HCT116 (cell line): ENCODE data around the gene RUNX1. TPM values are rescaled to one million over a fixed set of nuclear protein-coding genes. Genes with fewer than 3 reads are reported as not detected.

Experiments
- ATAC-seq: fragments of 200-7000 bp; cut with Tn5 transposase; 2 replicates; pipeline ENCODE4 v1.9.1; 2020; ENCODE audit warnings: mild to moderate bottlenecking, moderate library complexity
- BruUV-seq: library from RNA; stranded (reverse); fragments of 400-500 nt; replicated peaks from 2 replicates; lab custom pipeline; 2021; lab: Mats Ljungman, UMichigan
- CTCF ChIA-PET: fragments of 300-600 bp; sonication (Branson Sonifier 250); formaldehyde crosslinking; loops from one replicate; lab custom pipeline; 2021; ENCODE audit warnings: antibody characterized with exemption; lab: Charles Lee
- POLR2A ChIA-PET: fragments of 300-600, 350-600 bp; sonication (Branson Sonifier 250); formaldehyde crosslinking; loops from one replicate; lab custom pipeline; 2021; ENCODE audit warnings: antibody characterized with exemption; lab: Charles Lee
- RAD21 ChIA-PET, 2 experiments: fragments of 300-600 bp; sonication (Branson Sonifier 250); formaldehyde crosslinking; loops; one replicate each; lab custom pipeline; 2023; ENCODE audit warnings: low total read pairs in 2 of 2; ENCODE audit not compliant: uncharacterized antibody in 2 of 2, unreplicated experiment in 2 of 2, low non-redundant PET in 1 of 2; lab: Charles Lee
- DNase-seq: peaks from one replicate; pipeline ENCODE4 v3.0.0-alpha.2; 2010; ENCODE audit warnings: low read depth, low spot score
- H2AFZ ChIP-seq: fragments of 200-600 bp; shearing (Covaris generic), sonication (generic); 2 replicates; pipeline ENCODE4 v1.6.1; 2017; ENCODE audit warnings: low read depth, mixed run types, mixed read lengths, antibody characterized with exemption, low read length; ENCODE audit not compliant: poor library complexity, severe bottlenecking
- H3K27ac ChIP-seq: 2 replicates; pipeline ENCODE4 v1.5.1; 2012; ENCODE audit warnings: low read depth, low read length
- H3K27me3 ChIP-seq: fragments of 200-600 bp; sonication (generic); 2 replicates; pipeline ENCODE4 v1.6.1; 2016; ENCODE audit warnings: mixed run types, low read length, mixed read lengths; ENCODE audit not compliant: insufficient read depth
- H3K36me3 ChIP-seq, 2 experiments: fragments of 200-500 bp in 1 of 2; fragments of 200-600 bp in 1 of 2; sonication (Bioruptor generic) in 1 of 2; sonication (generic) in 1 of 2; 2 replicates each; pipeline versions ENCODE4 v1.5.1 to v1.6.1; 2014 to 2016; ENCODE audit warnings: low read length in 2 of 2, inconsistent platforms in 1 of 2, mixed read lengths in 1 of 2, mixed run types in 1 of 2; ENCODE audit not compliant: insufficient read depth in 2 of 2, control insufficient read depth in 1 of 2
- H3K4me1 ChIP-seq, 2 experiments: fragments of 200-600 bp in 1 of 2; sonication (generic) in 1 of 2; 2 replicates each; pipeline versions ENCODE4 v1.5.1 to v1.6.1; 2012 to 2017; ENCODE audit warnings: low read length in 2 of 2, inconsistent platforms in 1 of 2, mild to moderate bottlenecking in 1 of 2, mixed read lengths in 1 of 2, mixed run types in 1 of 2, moderate library complexity in 1 of 2; ENCODE audit not compliant: insufficient read depth in 2 of 2, control insufficient read depth in 1 of 2
- H3K4me2 ChIP-seq: fragments of 200-600 bp; sonication (generic); 2 replicates; pipeline ENCODE4 v1.6.1; 2017; ENCODE audit warnings: mixed run types, low read length, mixed read lengths
- H3K4me3 ChIP-seq, 2 experiments: fragments of 200-600 bp in 1 of 2; sonication (generic) in 1 of 2; replicated peaks in 1 of 2; 2 replicates each; pipeline ENCODE4 v1.5.1; 2011 to 2016; ENCODE audit warnings: low read length in 2 of 2, control low read depth in 1 of 2, low read depth in 1 of 2, mild to moderate bottlenecking in 1 of 2, mixed read lengths in 1 of 2, mixed run types in 1 of 2
- H3K79me2 ChIP-seq: fragments of 200-600 bp; sonication (generic); 2 replicates; pipeline ENCODE4 v1.6.1; 2017; ENCODE audit warnings: mild to moderate bottlenecking, mixed run types, low read length, moderate library complexity, mixed read lengths; ENCODE audit not compliant: insufficient read depth
- H3K9ac ChIP-seq: fragments of 200-600 bp; sonication (generic); 2 replicates; pipeline ENCODE4 v1.6.1; 2016; ENCODE audit warnings: low read length, mixed read lengths
- H3K9me2 ChIP-seq: fragments of 200-600 bp; sonication (generic), shearing (Covaris generic); 2 replicates; pipeline ENCODE4 v1.6.1; 2017; ENCODE audit warnings: mixed run types, mild to moderate bottlenecking, moderate library complexity; ENCODE audit not compliant: insufficient read depth
- H3K9me3 ChIP-seq, 2 experiments: fragments of 200-500 bp in 1 of 2; fragments of 200-600 bp in 1 of 2; sonication (Bioruptor generic) in 1 of 2; sonication (generic) in 1 of 2; 2 replicates each; pipeline ENCODE4 v1.6.1; 2014 to 2017; ENCODE audit warnings: low read length in 2 of 2, mixed read lengths in 2 of 2, inconsistent platforms in 1 of 2, low read depth in 1 of 2, mild to moderate bottlenecking in 1 of 2, mixed run types in 1 of 2, moderate library complexity in 1 of 2; ENCODE audit not compliant: control insufficient read depth in 1 of 2, insufficient read depth in 1 of 2
- H4K20me1 ChIP-seq: fragments of 200-600 bp; sonication (generic), shearing (Covaris generic); 2 replicates; pipeline ENCODE4 v1.6.1; 2017; ENCODE audit warnings: mixed run types, mild to moderate bottlenecking, moderate library complexity; ENCODE audit not compliant: insufficient read depth
- CBX3 ChIP-seq: IDR thresholded peaks from 2 replicates; pipeline ENCODE4 v1.6.1; 2012; ENCODE audit warnings: low read depth
- CEBPB ChIP-seq: IDR thresholded peaks from 2 replicates; pipeline ENCODE4 v1.6.1; 2012; ENCODE audit warnings: low read depth
- CTCF ChIP-seq, 3 experiments: fragments of 200-600 bp in 1 of 3; sonication (generic) in 1 of 3; IDR thresholded peaks in 2 of 3; conservative IDR thresholded peaks in 1 of 3; 2 replicates each; pipeline ENCODE4 v1.5.1; 2012 to 2017; ENCODE audit warnings: low read depth in 2 of 3, low read length in 2 of 3, antibody characterized with exemption in 1 of 3, borderline replicate concordance in 1 of 3, control low read depth in 1 of 3, mild to moderate bottlenecking in 1 of 3, mixed read lengths in 1 of 3, mixed run types in 1 of 3, moderate library complexity in 1 of 3; ENCODE audit not compliant: insufficient read depth in 1 of 3
- EGR1 ChIP-seq: IDR thresholded peaks from 2 replicates; pipeline ENCODE4 v1.6.1; 2012; ENCODE audit warnings: low read depth
- ELF1 ChIP-seq: IDR thresholded peaks from 2 replicates; pipeline ENCODE4 v1.6.1; 2012; ENCODE audit warnings: low read depth, borderline replicate concordance
- EZH2phosphoT487 ChIP-seq: fragments of 200-600 bp; IDR thresholded peaks from 2 replicates; pipeline ENCODE4 v1.6.1; 2018; ENCODE audit warnings: antibody characterized with exemption, borderline replicate concordance
- FOSL1 ChIP-seq: IDR thresholded peaks from 2 replicates; pipeline ENCODE4 v1.6.1; 2012; ENCODE audit warnings: low read depth
- MAX ChIP-seq: IDR thresholded peaks from 2 replicates; pipeline ENCODE4 v1.6.1; 2012
- POLR2AphosphoS5 ChIP-seq: IDR thresholded peaks from 2 replicates; pipeline ENCODE4 v1.6.1; 2011; ENCODE audit warnings: mild to moderate bottlenecking, low read depth, low read length, moderate library complexity
- RAD21 ChIP-seq: IDR thresholded peaks from 2 replicates; pipeline ENCODE4 v1.6.1; 2012; ENCODE audit warnings: low read depth, mild to moderate bottlenecking
- SP1 ChIP-seq: IDR thresholded peaks from 2 replicates; pipeline ENCODE4 v1.6.1; 2012; ENCODE audit warnings: low read depth
- SRF ChIP-seq: IDR thresholded peaks from 2 replicates; pipeline ENCODE4 v1.6.1; 2012; ENCODE audit warnings: low read depth
- TCF7L2 ChIP-seq: IDR thresholded peaks from 2 replicates; pipeline ENCODE4 v1.7.0; 2011; ENCODE audit warnings: borderline replicate concordance, inconsistent platforms; ENCODE audit not compliant: insufficient read depth, insufficient read length; ENCODE audit errors: extremely low read depth
- YY1 ChIP-seq: IDR thresholded peaks from 2 replicates; pipeline ENCODE4 v1.6.1; 2011; ENCODE audit warnings: low read length, low read depth, moderate library complexity, mild to moderate bottlenecking; ENCODE audit not compliant: insufficient replicate concordance; ENCODE audit errors: extremely low read depth
- ZBTB33 ChIP-seq: IDR thresholded peaks from 2 replicates; pipeline ENCODE4 v1.6.1; 2011; ENCODE audit warnings: mild to moderate bottlenecking, low read length, moderate library complexity; ENCODE audit not compliant: insufficient replicate concordance; ENCODE audit errors: extremely low read depth
- ZNF274 ChIP-seq: fragments of 200-500 bp; sonication (Bioruptor generic); IDR thresholded peaks from 2 replicates; pipeline ENCODE4 v1.6.1; 2014; ENCODE audit warnings: mild to moderate bottlenecking, low read depth, low read length, inconsistent platforms
- intact Hi-C: fragments of 100-400 bp; cut with micrococcal nuclease; formaldehyde crosslinking; loops from 2 replicates; pipeline ENCODE4 v1.10.0; 2022
- total RNA-seq: library from RNA; stranded (reverse); gene quantifications from one replicate; pipeline ENCODE4 v1.2.1, GENCODE V29; 2021; ENCODE audit not compliant: unreplicated experiment

The RUNX1 gene
- total RNA-seq, 1 experiment from 2014 or later: 33.5 TPM

GRCh38 chr21:34991366-34991957 lies 57.6 kb downstream of the RUNX1 start:
- H3K9ac ChIP-seq: no peak overlapping the region
- no peak overlapping the region for H3K27ac ChIP-seq
- H2AFZ ChIP-seq: no peak overlapping the region
- ChIA-PET POLR2A (no interaction called here), RAD21 (no interaction called here), CTCF (no interaction called here)
- H3K4me1 ChIP-seq: peaks cover 10 to 15% of the 10 kb centered on the region in 2 experiments
- H3K27me3 ChIP-seq: peaks cover 34% of the 10 kb centered on the region
- no peak for TF ChIP-seq EGR1
- no peak for TF ChIP-seq CBX3
- TF ChIP-seq ZNF274: no peak
- no peak for TF ChIP-seq RAD21
- no peak for TF ChIP-seq POLR2AphosphoS5
- no peak for TF ChIP-seq ELF1
- TF ChIP-seq EZH2phosphoT487: no peak
- no peak for TF ChIP-seq MAX
- no peak for TF ChIP-seq CEBPB
- TF ChIP-seq YY1: no peak
- no peak for TF ChIP-seq TCF7L2
- intact Hi-C loops: no loop called here
- no TSS peak for BruUV-seq
- H3K9me3 ChIP-seq: no peaks in the 10 kb centered on the region
- no peaks in the 10 kb centered on the region for H3K36me3 ChIP-seq
- no peaks in the 10 kb centered on the region for H3K79me2 ChIP-seq
- no peaks in the 10 kb centered on the region for H3K9me2 ChIP-seq
- ATAC-seq (no peak), DNase-seq (no peak)
- no peak overlapping the region for H3K4me3 ChIP-seq
- no peaks in the 10 kb centered on the region for H4K20me1 ChIP-seq
- H3K4me2 ChIP-seq: no peak overlapping the region

GRCh38 chr21:34990842-34991241 lies 58.3 kb downstream of the RUNX1 start:
- Histone ChIP-seq H3K9me3 (no peaks in the 10 kb centered on the region), H3K4me2 (no peak overlapping the region), H3K9me2 (no peaks in the 10 kb centered on the region), H3K4me1 (peaks cover 13 to 21% of the 10 kb centered on the region in 2 experiments), H2AFZ (no peak overlapping the region), H3K27ac (no peak overlapping the region), H3K4me3 (no peak overlapping the region), H3K79me2 (no peaks in the 10 kb centered on the region), H3K27me3 (peaks cover 34% of the 10 kb centered on the region), H4K20me1 (no peaks in the 10 kb centered on the region)
- ChIA-PET CTCF (interaction anchor here (1.0 kb wide), 1 partner anchor 104 kb away, joined by 3 read pairs; no protein-coding TSS in a partner anchor), POLR2A (no interaction called here)
- no TSS peak for BruUV-seq
- TF ChIP-seq ZNF274 (no peak), CBX3 (no peak), SP1 (no peak), SRF (no peak), ELF1 (no peak), FOSL1 (no peak), ZBTB33 (no peak), EGR1 (no peak), CEBPB (no peak), CTCF (IDR thresholded peaks at IDR 0.05 in 2 of 3, conservative IDR thresholded peaks at IDR 0.05 in 1 of 3; ENCODE audit: borderline replicate concordance in 1 of 3, insufficient read depth in 1 of 3, low read depth in 2 of 3, low read length in 2 of 3) (no peak), RAD21 (no peak)
- TF ChIP-seq, all 23 proteins: peak for 0
- H3K9ac ChIP-seq: no peak overlapping the region
- DNase-seq (no peak), ATAC-seq (no peak)
- no peaks in the 10 kb centered on the region for H3K36me3 ChIP-seq
- intact Hi-C loops: no loop called here
- RAD21 ChIA-PET: no interaction called here
